ENCODE results near the gene WDFY4. TPM values are rescaled to one million over a fixed set of nuclear protein-coding genes. Genes with fewer than 3 reads are reported as not detected.

WDFY4 gene
- total and polyA plus RNA-seq, 4 donors, result 0.57 to 7.1 (median 2.0) TPM

DNA sequence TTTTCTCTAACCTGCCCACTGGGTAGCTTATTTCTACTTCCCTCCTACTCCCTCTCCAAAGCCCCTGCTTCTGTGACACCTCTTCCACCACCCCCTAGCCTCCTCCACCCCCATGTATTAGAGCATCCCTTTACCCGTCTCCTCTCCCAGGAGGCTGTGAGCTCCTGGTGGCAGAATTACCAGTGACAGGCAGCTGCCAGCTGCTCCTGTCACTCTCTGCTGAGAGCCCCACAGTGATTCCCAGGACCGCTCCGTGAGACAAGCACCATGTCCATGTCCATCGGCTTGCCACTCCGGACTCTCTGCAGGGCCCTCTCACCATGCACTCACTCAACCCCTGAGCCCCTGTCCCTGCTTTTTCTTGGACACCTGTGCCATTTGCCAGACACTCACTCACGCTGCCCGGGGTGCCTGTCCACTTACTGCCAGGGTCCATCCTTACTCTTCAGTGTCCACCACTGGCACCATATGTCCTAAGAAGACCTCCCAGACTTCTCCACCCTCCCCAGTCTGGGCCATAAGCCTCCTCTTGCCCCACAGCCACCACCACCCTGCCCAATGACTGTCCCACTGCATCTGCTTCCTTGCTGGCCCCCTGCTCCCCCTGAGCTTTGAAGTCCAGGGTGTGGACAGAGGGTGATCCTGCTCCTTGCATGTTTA is 9.8 kb downstream of the WDFY4 start:
- no peak for DNase-seq (ENCODE audit: low spot score)
- Histone ChIP-seq H3K27ac (ENCODE audit: low read depth in 1 of 2, low read length in 2 of 2) (no peak overlapping the region), H3K27me3 (ENCODE audit: control insufficient read depth in 4 of 4, insufficient read depth in 4 of 4, low read length in 3 of 4) (no peaks in the 10 kb centered on the region), H3K36me3 (ENCODE audit: control insufficient read depth in 4 of 4, insufficient read depth in 3 of 4, low read depth in 1 of 4, low read length in 3 of 4) (no peaks in the 10 kb centered on the region), H3K9me3 (ENCODE audit: control insufficient read depth in 4 of 4, low read length in 3 of 4) (no peaks in the 10 kb centered on the region), H3K4me1 (ENCODE audit: control insufficient read depth in 4 of 4, insufficient read depth in 4 of 4, low read length in 3 of 4) (no peaks in the 10 kb centered on the region), H3K4me3 (ENCODE audit: low read depth in 1 of 3, low read length in 3 of 3) (no peak overlapping the region), H3K9ac (ENCODE audit: low read depth in 1 of 2, low read length in 2 of 2) (no peak overlapping the region)
- TF ChIP-seq SP1 (IDR thresholded peaks at IDR 0.05), result no peak
- 86% methylated on average over 7 of the region's 7 CpGs for WGBS

- H3K9ac ChIP-seq (ENCODE audit: low read depth in 1 of 2, low read length in 2 of 2), result no peak overlapping the region
- TF ChIP-seq, protein P1, sequence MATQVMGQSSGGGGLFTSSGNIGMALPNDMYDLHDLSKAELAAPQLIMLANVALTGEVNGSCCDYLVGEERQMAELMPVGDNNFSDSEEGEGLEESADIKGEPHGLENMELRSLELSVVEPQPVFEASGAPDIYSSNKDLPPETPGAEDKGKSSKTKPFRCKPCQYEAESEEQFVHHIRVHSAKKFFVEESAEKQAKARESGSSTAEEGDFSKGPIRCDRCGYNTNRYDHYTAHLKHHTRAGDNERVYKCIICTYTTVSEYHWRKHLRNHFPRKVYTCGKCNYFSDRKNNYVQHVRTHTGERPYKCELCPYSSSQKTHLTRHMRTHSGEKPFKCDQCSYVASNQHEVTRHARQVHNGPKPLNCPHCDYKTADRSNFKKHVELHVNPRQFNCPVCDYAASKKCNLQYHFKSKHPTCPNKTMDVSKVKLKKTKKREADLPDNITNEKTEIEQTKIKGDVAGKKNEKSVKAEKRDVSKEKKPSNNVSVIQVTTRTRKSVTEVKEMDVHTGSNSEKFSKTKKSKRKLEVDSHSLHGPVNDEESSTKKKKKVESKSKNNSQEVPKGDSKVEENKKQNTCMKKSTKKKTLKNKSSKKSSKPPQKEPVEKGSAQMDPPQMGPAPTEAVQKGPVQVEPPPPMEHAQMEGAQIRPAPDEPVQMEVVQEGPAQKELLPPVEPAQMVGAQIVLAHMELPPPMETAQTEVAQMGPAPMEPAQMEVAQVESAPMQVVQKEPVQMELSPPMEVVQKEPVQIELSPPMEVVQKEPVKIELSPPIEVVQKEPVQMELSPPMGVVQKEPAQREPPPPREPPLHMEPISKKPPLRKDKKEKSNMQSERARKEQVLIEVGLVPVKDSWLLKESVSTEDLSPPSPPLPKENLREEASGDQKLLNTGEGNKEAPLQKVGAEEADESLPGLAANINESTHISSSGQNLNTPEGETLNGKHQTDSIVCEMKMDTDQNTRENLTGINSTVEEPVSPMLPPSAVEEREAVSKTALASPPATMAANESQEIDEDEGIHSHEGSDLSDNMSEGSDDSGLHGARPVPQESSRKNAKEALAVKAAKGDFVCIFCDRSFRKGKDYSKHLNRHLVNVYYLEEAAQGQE (IDR thresholded peaks at IDR 0.05), result no peak
- no peak for TF ChIP-seq TAF1 (conservative IDR thresholded peaks at IDR 0.05)
- TF ChIP-seq, protein P2, sequence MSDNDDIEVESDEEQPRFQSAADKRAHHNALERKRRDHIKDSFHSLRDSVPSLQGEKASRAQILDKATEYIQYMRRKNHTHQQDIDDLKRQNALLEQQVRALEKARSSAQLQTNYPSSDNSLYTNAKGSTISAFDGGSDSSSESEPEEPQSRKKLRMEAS (IDR thresholded peaks at IDR 0.05), result no peak
- no peak for TF ChIP-seq EGR1 (IDR thresholded peaks at IDR 0.05; ENCODE audit: low read depth in 2 of 2)
- TF ChIP-seq GABPA (IDR thresholded peaks at IDR 0.05 in 1 of 2, conservative IDR thresholded peaks at IDR 0.05 in 1 of 2), result no peak
- TF ChIP-seq HNF4A (conservative IDR thresholded peaks at IDR 0.05), result no peak
- no peak for TF ChIP-seq NR2F2 (IDR thresholded peaks at IDR 0.05)
- TF ChIP-seq ATF3 (IDR thresholded peaks at IDR 0.05), result no peak
- no peak for TF ChIP-seq RAD21 (IDR thresholded peaks at IDR 0.05)
- TF ChIP-seq SP1 (IDR thresholded peaks at IDR 0.05), result no peak
- TF ChIP-seq, protein P3, sequence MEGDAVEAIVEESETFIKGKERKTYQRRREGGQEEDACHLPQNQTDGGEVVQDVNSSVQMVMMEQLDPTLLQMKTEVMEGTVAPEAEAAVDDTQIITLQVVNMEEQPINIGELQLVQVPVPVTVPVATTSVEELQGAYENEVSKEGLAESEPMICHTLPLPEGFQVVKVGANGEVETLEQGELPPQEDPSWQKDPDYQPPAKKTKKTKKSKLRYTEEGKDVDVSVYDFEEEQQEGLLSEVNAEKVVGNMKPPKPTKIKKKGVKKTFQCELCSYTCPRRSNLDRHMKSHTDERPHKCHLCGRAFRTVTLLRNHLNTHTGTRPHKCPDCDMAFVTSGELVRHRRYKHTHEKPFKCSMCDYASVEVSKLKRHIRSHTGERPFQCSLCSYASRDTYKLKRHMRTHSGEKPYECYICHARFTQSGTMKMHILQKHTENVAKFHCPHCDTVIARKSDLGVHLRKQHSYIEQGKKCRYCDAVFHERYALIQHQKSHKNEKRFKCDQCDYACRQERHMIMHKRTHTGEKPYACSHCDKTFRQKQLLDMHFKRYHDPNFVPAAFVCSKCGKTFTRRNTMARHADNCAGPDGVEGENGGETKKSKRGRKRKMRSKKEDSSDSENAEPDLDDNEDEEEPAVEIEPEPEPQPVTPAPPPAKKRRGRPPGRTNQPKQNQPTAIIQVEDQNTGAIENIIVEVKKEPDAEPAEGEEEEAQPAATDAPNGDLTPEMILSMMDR (IDR thresholded peaks at IDR 0.05; ENCODE audit: low read depth, low read length, missing input control), result no peak
- TF ChIP-seq RXRA (IDR thresholded peaks at IDR 0.05), result no peak
- 88% methylated on average over 13 of the region's 13 CpGs for WGBS
- no peak for DNase-seq (ENCODE audit: low spot score)
- H3K4me1 ChIP-seq (ENCODE audit: control insufficient read depth in 4 of 4, insufficient read depth in 4 of 4, low read length in 3 of 4), result no peaks in the 10 kb centered on the region
- no peaks in the 10 kb centered on the region for H3K27me3 ChIP-seq (ENCODE audit: control insufficient read depth in 4 of 4, insufficient read depth in 4 of 4, low read length in 3 of 4)
- H3K9me3 ChIP-seq (ENCODE audit: control insufficient read depth in 4 of 4, low read length in 3 of 4), result no peaks in the 10 kb centered on the region
- no peak overlapping the region for H3K27ac ChIP-seq (ENCODE audit: low read depth in 1 of 2, low read length in 2 of 2)
- no peak overlapping the region for H3K4me3 ChIP-seq (ENCODE audit: low read depth in 1 of 3, low read length in 3 of 3)
- no peaks in the 10 kb centered on the region for H3K36me3 ChIP-seq (ENCODE audit: control insufficient read depth in 4 of 4, insufficient read depth in 3 of 4, low read depth in 1 of 4, low read length in 3 of 4)
These were observed 11.2 kb downstream of the WDFY4 start for GRCh38 chr10:48695636-48696534.

Data from liver (tissue), 9 donors.